Islet precursor cell (in vitro differentiated cells): ENCODE results near the gene OR13C4.
"Not testable (repeated sequence)": the region's sequence is repeated elsewhere in the genome, so short reads cannot be mapped to it uniquely, and the experiment has no call there.

Experiments used
- DNase-seq: peaks from one replicate; pipeline ENCODE4 v3.0.0-alpha.2; 2018

The OR13C4 gene

DNA sequence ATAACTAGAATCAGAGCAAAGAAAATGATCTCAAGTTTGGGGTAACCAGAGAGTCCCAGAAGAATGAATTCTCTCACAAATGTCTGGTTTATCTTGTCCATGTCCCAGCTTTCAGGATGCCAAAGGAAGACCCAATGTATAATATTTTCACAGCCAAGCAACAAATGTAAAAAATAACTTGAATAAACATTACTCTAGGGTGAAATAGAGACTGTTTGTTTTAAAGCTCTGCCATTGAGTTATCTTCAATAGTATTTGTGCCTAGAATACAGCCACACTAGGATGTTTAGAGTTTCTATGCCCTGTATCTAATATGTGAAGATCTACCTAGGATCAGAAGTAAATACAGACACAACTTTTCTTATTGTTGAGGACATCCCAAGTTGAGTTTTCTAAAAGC lies at the start of gene OR13C4:
Gene OR13C4, minus strand, starts transcription at position 101 of the 400 bp plus-strand sequence. Its CDS starts 0 bp downstream, at position 101.
- no peak for DNase-seq

DNA sequence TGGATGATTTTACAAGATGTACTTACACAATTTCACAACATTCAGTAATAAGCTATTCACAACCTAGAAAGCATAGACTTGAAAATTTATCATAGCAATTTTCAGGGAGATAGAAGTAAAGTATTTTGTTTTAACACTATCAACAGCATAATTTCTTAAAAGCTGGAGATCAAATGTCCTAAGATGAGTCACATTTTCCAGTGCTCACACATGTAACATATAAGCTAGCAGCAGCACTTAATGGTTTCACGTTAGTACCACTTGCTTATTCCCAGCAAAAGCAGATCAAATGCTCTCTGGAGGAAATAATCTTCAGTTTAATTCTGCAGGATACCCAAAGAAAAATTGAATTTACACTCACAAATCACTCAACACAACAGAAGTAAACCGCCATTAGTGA lies 48.4 kb upstream of the OR13C4 start:
- no peak for DNase-seq

GRCh38 chr9:104572612-104573011 lies 45.6 kb upstream of the OR13C4 start:
- no peak for DNase-seq

DNA sequence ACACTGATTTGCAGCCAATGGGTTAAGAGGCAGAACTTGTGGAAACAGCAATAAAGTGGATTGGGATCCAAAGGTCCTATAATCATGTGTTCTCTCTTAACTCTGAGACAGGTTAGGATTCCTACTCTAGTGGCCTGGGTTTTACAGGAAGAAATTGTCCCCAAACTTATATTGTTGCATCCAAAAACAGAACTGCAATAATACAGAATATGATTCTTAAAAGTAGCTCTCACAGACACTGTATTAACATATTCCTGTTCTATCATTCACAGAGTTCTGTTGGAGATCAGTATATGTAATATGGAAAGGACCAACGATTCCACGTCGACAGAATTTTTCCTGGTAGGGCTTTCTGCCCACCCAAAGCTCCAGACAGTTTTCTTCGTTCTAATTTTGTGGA lies 41.9 kb upstream of the OR13C4 start, which contains the start of gene OR13C8:
Gene OR13C8, plus strand, starts transcription at position 301 of the 400 bp plus-strand sequence. Its CDS starts 0 bp downstream, at position 301.
- no peak for DNase-seq

DNA sequence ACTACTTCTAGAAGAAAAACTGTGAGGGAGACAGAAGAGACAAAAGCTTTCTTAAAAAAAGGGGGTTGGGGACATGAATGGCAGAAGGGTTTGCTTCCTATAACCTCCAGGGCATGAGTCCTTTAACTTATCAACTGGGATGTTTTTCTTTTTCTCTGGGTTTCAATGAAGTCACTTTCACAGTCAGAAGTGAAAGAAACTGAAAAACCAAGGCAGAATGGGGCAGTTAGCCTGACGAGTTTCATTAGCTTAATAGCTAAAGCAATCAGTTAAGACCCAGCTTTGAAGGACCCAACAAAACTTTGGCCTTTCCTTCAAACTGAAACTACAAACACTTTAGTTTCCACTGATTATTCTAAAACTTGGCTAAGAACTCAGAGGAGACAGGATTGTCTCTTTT lies 37.3 kb upstream of the OR13C4 start:
- DNase-seq: no peak

DNA sequence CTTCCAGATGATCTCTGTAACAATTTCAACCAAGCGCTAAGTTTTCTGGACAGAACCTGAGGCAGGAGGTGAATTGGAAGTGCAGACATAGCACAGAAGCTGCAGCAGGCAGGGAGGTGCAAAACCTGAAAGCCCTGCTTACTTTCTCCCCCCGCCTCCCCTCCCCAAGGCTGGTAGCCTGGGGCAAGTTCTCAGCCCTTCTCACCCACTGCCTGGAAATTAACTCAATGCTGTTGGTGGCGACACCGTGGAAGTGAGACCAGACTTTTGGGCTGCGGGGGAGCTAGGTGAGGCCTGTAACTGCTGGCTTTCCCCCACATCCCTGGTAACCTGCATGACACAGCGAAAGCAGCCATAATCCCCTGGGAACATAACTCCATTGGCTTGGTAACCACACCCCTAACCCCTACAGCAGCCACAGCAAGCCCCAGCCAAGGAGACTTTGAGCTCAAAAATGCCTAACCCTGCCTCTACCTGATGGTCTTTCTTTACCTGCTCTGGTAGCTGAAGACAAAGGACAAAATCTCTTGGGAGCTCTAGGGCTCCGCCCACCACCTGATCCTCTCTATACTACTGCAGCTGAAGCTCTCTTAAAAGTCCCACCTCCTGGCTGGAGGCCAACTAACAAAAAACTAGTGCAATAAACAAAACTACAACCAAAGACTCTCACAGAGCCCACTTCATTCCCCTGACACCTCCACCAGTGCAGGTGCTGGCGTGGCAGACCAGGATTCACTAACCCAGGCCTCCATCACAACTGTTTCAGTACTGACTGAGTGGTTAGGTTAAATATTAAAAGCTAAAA lies 30.0 kb upstream of the OR13C4 start:
- peak; percentile 51 for DNase-seq

DNA sequence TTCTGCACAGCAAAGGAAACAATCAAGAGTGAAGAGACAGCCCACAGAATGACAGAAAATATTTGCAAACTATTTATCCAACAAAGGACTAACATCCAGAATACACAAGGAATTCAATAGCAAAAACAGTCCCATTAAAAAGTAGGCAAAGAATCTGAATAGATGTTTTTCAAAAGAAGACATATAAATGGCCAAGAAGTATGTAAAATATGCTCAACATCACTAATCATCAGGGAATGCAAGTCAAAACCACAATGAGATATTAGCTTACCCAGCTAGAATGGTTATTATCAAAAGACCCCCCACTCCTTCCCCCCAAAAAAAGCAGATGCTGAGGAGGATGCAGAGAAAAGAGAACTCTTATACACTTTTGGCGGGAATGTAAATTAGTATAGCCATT lies 28.5 kb upstream of the OR13C4 start:
- no peak for DNase-seq

DNA sequence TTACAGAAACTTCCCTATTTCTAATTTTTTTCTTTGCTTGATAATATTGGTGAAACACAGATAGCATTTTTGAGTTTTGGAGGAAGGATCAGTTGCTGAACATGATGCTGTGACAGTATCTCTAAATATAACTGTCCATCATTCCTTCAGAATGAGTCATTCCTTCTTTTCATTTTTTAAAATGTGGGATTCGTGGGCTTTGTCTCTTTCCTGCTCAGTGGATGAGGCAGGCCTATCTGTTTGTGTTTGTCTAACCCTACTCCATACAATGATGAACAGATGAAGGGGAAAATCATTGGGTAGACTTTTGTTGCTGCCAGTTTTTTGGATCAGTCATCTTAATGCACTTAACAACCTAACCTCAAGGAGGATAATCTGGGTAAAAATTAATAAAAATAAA lies 26.3 kb upstream of the OR13C4 start:
- DNase-seq: no peak

DNA sequence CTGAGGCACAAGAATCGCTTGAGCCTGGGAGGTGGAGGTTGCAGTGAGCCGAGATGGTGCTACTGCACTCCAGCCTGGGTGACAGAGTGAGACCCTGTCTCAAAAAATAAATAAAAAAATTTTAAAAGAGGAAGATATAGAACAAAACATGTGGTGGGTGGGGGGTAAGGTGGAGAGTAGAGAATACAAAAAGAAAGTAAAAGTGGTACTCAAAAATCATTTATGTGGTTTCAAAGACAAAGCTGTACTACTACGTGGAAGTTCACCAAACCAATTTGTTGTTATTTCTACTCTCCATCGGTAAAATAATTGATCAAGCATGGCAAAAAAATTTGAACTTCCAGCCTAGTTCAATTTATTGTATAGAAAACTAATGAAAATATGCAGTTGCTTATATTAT lies 17.6 kb upstream of the OR13C4 start:
- DNase-seq: no peak

GRCh38 chr9:104539275-104539674 lies 12.3 kb upstream of the OR13C4 start:
- no peak for DNase-seq

DNA sequence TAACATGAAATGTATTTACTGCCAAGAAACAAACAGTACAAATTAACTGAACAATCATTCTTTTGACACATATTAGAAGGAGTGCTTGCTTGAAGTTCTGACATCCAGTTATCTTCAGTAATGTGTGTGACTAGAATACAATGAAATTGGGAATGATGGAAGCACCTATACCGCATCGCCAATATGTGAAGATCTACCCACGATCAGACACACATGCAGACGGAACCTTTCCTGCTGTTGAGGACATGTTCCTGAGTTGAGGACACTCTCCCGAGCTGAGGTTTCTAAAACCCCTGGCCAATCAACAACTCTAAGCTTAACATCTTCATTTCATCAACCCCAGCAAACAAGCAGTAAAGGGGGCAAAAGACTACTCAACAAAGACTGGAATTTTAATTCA lies 9.7 kb upstream of the OR13C4 start, which contains the start of gene OR13C3:
Gene OR13C3, minus strand, starts transcription at position 101 of the 400 bp plus-strand sequence. CDS start 133 bp downstream, outside the sequence.
- DNase-seq: no peak

DNA sequence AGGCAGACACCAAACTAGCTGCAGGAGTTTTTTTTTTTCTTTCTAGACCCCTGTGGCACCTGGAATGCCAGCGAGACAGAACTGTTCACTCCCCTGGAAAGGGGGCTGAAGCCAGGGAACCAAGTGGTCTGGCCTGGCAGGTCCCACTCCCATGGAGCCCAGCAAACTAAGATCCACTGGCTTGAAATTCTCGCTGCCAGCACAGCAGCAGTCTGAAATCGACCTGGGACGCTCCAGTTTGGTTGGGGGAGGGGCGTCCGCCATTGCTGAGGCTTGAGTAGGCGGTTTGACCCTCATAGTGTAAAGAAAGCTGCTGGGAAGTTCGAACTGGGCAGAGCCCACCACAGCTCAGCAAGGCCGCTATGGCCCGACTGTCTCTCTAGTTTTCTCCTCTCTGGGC lies 6.8 kb downstream of the OR13C4 start:
- DNase-seq: not testable (repeated sequence)

GRCh38 chr9:104514901-104515300 lies 12.1 kb downstream of the OR13C4 start:
- DNase-seq: no peak

GRCh38 chr9:104506565-104506964 lies 20.4 kb downstream of the OR13C4 start:
- DNase-seq: no peak

- no peak for DNase-seq
Measured at GRCh38 chr9:104503963-104504362, 23.0 kb downstream of the OR13C4 start, which contains the start of gene OR13F1. OR13F1 (plus strand) TSS chr9:104504263; CDS start chr9:104504263, 0 bp downstream.

- no peak for DNase-seq
Measured at GRCh38 chr9:104503440-104503839, 23.6 kb downstream of the OR13C4 start.

DNA sequence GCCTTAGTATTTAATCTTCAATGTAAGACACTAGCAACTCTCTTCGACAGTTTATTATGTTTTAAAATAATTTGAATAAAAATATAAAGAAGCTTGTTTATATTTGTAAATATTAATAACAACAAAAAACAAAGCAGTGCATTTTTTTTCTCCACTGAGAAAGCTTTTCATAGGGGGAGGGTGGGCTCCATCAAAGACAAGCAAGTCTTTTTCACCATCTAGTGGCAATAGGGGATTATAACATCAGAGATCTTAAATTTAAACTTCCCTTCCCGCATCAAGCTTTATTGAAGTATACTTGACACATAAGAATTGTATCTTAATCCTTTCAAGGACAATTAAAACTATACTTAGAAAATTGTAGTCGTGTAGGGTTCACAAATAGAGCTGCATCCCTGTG lies 32.2 kb downstream of the OR13C4 start:
- no peak for DNase-seq

DNA sequence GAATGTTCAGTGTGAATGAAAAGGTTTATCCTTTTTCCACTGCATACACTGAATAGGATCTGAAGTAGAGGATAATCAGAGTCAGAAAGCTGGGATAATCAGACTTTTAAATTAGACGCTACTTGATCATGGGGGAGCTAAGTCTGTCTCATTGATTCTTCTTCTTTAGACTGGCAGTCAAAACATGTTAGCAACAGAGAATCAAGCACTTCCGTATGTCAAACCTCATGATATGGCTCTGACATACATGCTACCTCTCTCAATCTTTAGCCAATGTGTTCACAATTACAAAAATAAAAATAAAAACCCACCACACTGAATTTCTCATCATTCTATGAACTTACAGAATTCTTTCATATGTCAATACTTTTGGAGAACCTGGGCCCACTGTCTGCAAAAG lies 42.0 kb downstream of the OR13C4 start:
- DNase-seq: no peak

- no peak for DNase-seq
Measured at GRCh38 chr9:104482921-104483570, 44.0 kb downstream of the OR13C4 start.
